Activated T-cell treated with anti-CD3 and anti-CD28 coated beads for 24 hours (primary cell): ENCODE measurements around the gene LARP1B.
A peak's percentile ranks its signal among the peaks of the same experiment; 100 is the strongest.
"Not testable (repeated sequence)": the region's sequence is repeated elsewhere in the genome, so short reads cannot be mapped to it uniquely, and the experiment has no call there.

Experiments
- DNase-seq: peaks from one replicate; pipeline ENCODE4 v3.0.0-alpha.2; 2020; ENCODE audit warnings: low read depth

Gene LARP1B

GRCh38 chr4:128135391-128135790, 74.3 kb downstream of the LARP1B start:
- DNase-seq, result no peak

- DNase-seq, result no peak
These were observed 80.8 kb downstream of the LARP1B start for GRCh38 chr4:128141866-128142265.

GRCh38 chr4:128145727-128146126, 84.6 kb downstream of the LARP1B start:
- no peak for DNase-seq

DNA sequence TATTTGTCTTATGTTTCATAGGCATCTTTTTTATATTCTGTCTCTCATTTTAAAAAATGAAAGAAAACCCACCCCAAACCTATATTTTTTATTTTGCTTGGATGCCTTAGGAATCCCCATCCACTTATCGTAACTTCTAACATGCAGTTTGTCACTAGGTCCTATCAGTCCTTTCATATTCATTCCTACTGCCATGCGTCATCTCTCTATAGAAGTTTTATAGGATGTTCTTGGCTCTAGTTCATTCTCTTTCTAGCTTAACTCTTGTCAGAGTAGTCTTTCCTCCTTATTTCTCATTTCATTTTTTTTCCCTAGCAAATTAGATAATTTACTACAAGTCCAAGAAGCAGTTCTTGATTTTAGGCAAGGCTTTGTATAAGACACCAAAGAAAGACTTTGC, 92.7 kb downstream of the LARP1B start:
- DNase-seq, result no peak

DNA sequence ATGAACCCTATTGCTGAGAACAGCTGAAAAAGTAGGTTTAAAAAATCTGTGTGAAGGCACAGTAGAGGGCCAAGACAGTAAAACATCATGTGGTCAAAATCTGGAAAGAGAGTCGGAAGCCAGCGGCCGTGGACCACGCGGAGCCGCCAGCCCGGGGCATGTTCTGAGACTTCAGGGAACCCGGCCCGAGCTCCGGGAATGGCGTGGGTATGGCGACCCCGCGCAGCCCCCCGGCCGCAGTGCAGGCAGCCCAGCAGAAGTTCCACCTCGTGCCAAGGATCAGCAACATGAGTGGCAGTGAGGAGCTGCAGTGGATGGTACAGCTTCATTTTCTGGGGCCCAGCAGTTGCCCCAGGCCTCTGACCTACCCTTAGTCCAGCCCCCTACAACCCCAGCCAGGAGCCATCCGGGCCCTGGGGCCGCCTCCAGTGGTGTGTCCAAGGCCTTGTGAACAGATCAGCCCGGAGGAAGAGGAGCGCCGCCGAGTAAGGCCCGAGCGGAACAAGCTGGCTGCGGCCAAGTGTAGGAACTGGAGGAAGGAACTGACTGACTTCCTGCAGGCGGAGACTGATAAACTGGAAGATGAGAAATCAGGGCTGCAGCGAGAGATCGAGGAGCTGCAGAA, 94.2 kb downstream of the LARP1B start:
- no peak for DNase-seq

- no peak for DNase-seq
These were observed 94.9 kb downstream of the LARP1B start for GRCh38 chr4:128155874-128156456.

DNA sequence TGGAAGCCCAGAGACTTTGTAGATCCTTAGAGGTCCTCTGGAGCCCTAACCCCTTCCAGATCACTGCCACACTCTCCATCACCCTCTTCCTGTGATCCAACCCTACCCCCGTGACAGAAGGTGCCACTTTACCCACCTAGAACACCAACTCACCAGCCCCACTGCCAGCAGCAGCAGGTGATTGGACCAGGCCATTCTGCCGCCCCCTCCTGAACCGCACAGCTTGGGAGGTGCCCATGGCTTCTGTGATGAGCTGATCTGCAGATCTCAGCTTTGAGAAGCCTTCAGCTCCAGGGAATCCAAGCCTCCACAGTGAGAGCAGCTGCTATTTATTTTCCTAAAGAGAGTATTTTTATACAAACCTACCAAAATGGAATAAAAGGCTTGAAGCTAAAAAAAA, 95.4 kb downstream of the LARP1B start:
- not testable (repeated sequence) for DNase-seq

GRCh38 chr4:128158894-128159293, 97.8 kb downstream of the LARP1B start:
- DNase-seq, result no peak

DNA sequence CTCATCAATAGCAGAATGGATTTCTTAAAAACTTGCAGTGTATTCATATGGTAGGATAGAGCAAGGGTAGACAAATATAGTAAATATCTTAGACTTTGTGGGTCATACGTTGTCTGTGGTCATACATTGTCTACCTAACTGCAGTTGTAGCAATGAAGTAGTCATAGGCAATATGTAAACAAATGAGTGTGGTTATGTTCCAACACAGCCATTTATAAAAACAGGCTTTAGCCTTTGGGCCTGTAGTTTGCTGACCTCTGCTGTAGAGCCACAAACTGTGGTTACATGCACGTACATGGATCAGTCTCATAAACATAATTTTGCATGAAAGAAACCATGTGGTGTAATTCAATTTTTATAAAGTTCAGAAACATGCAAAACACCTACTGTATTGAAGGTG, 98.9 kb downstream of the LARP1B start:
- DNase-seq, result no peak

GRCh38 chr4:128161138-128161537, 100.0 kb downstream of the LARP1B start:
- DNase-seq, result no peak

DNA sequence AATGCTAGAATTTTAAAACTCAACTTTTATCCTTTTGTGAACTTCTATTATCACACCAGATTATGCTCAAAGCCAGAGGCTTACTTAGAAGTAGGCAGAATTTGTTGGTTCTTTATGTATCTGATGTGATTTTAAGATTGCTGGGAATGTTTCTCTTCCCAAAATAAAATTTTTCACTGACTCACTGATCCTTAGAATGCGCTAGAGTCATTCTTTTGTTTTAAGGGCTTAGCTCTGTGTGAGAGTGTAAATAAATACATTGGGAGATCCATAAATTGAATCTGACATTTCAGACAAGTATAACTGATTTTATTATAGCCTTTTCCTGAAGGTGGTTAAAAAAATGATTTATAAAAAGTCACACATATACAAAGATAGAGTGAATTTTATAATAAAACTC, 101.3 kb downstream of the LARP1B start:
- DNase-seq, result no peak

DNA sequence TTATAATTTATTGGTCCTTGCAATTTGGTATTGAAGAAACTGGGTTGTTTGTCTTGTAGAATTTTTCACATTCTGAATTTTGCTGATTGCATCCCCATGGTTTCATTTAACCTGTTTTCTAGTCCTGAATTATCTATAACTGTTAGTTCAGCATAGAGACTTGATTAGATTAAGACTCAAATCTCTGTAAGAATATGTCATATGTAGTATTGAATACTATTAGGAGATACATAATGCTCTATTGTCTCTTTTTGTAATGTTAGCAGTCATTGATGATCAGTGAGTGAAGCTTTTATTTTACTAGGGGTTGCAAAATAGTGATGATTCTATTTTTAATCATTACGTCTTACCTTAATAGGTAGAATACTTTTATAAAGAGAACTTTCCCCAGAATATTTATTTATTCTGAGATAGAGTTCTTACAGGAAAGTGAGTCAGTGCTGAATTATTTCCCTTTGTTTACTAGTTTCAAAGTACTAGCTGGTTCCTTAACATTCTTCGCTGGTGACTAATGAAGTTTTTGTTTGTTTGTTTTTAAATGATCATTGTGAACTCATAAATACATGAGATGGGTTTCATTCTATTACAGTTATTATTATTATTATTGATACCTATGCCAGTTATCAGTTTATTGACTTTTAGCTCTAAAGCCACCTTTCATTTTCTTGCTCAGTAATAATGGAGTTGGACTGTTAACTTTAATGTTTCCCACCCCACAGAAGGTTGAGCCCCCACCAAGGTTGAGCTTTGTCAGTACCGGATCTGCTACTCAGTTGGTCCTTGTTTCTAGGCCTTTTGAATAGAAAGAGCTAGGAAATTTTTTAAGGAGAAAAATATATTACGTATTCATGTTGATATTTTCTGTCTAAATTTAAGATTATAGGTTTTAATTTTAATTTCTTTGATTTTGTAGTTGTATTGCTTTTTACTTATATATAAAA, 102.3 kb downstream of the LARP1B start:
- DNase-seq, result no peak

DNA sequence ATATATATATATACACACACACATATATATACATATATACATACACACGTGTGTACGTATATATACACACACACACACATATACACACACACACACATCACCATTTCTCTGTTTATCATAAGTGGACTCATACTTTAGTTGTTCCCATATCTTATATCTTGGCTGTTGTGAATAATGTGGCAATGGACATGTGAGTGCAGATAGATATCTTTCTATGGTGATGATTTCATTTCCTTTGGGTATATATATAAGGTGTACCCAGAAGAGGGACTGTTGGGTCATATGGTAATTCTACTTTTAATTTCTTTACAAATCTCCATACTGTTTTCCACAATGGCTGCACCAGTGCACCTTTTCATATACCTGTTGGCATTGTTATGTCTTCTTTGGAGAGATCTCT, 105.9 kb downstream of the LARP1B start:
- DNase-seq, result no peak

- no peak for DNase-seq
These were observed 107.6 kb downstream of the LARP1B start for GRCh38 chr4:128168701-128169100.

DNA sequence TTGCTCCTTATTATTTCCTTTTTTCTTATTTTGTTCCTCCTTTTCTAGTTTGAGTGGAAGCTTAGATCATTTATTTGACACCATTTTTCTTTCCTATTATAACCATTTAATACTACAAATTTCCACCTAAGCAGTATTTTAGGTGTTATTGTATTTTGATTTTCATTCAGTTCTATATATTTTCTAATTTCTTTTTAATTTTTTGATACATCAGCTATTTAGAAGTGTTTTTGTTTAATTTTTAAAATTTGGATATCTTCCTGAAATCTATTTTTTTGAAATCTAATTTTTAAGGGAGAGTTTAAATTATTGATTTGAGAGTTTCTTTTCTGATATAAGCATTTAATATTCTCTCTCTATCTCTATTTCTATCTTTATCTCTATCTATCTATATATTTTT, 108.1 kb downstream of the LARP1B start:
- no peak for DNase-seq

DNA sequence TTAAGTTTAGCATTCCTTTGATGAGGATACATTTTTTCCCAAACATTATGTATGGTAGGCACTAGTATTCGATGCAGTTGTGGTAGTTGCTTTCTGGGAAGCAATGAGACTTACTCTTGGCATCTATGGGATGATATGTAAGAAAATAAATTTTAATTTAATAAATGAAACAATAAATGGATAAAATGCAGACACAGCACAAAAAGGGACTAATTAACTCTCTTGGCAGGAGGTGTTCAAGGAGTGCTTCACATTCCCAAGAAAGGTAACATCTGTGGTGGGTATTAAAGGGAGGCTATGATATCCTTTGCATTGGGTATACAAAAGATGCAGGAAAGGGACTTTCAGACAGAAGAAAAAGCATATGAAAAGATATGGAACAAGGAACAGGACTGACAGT, 115.5 kb downstream of the LARP1B start:
- no peak for DNase-seq

GRCh38 chr4:128177498-128177897, 116.4 kb downstream of the LARP1B start:
- no peak for DNase-seq

GRCh38 chr4:128186623-128187022, 125.5 kb downstream of the LARP1B start:
- no peak for DNase-seq

GRCh38 chr4:128191115-128191781, 130.1 kb downstream of the LARP1B start:
- peak; percentile 52 for DNase-seq

GRCh38 chr4:128220286-128221235, 159.4 kb downstream of the LARP1B start:
- no peak for DNase-seq

DNA sequence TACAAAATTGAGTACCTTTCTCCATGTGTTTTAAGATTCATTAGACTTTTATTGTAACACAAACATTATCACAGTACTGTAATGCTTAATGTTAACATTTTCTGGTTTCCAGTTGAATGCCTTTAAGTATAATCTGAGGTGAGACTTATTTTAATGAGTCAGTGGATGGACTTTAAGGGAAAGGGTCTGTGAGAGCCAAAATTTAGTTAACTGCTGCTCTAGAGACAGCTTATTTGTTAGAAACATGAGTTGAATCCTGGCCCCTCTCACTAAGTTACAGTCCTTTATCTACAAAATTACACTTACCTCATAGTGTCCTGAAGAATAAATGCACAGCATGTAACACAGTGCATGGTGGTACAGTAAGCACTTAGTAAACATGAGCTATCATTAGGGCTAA, 160.5 kb downstream of the LARP1B start:
- DNase-seq, result no peak
